MM.1S (cell line): ENCODE data around the gene SGPL1.
"Not testable (repeated sequence)": the region's sequence is repeated elsewhere in the genome, so short reads cannot be mapped to it uniquely, and the experiment has no call there.

ENCODE experiments used
- DNase-seq: peaks from one replicate; pipeline ENCODE4 v3.0.0-alpha.2; 2015
- H2AFZ ChIP-seq: fragments of 300-600 bp; sonication (generic); 2 replicates; pipeline ENCODE4 v1.6.0; 2016; ENCODE audit warnings: antibody characterized with exemption, low read length
- H3F3A ChIP-seq: fragments of 300-600 bp; sonication (generic); 2 replicates; pipeline ENCODE4 v1.6.1; 2016; ENCODE audit warnings: mild to moderate bottlenecking, antibody characterized with exemption, low read length, moderate library complexity, mixed read lengths; ENCODE audit not compliant: insufficient read depth
- H3K27ac ChIP-seq: fragments of 300-600 bp; sonication (generic); 2 replicates; pipeline ENCODE4 v1.5.1; 2016; ENCODE audit warnings: mild to moderate bottlenecking, low read length
- H3K27me3 ChIP-seq: fragments of 300-600 bp; sonication (generic); replicated peaks from 2 replicates; pipeline ENCODE4 v1.6.0; 2016; ENCODE audit warnings: low read length; ENCODE audit not compliant: insufficient read depth
- H3K36me3 ChIP-seq: fragments of 300-600 bp; sonication (generic); replicated peaks from 2 replicates; pipeline ENCODE4 v1.6.1; 2016; ENCODE audit warnings: mild to moderate bottlenecking, low read length, mixed read lengths; ENCODE audit not compliant: insufficient read depth
- H3K4me1 ChIP-seq: fragments of 300-600 bp; sonication (generic); 2 replicates; pipeline ENCODE4 v1.6.1; 2016; ENCODE audit warnings: low read length, mixed read lengths
- H3K4me2 ChIP-seq: fragments of 300-600 bp; sonication (generic); 2 replicates; pipeline ENCODE4 v1.6.0; 2016; ENCODE audit warnings: low read depth, low read length
- H3K4me3 ChIP-seq: fragments of 300-600 bp; sonication (generic); 2 replicates; pipeline ENCODE4 v1.5.1; 2016; ENCODE audit warnings: low read length, mixed read lengths
- H3K79me2 ChIP-seq: fragments of 300-600 bp; sonication (generic); 2 replicates; pipeline ENCODE4 v1.6.1; 2016; ENCODE audit warnings: mixed run types, low read length, mixed read lengths
- H3K9ac ChIP-seq: fragments of 300-600 bp; sonication (generic); 2 replicates; pipeline ENCODE4 v1.6.1; 2016; ENCODE audit warnings: low read length, mixed read lengths
- H3K9me2 ChIP-seq: fragments of 300-600 bp; sonication (generic); replicated peaks from 2 replicates; pipeline ENCODE4 v1.6.1; 2016; ENCODE audit warnings: mild to moderate bottlenecking, low read length, mixed read lengths; ENCODE audit not compliant: insufficient read depth
- H3K9me3 ChIP-seq: fragments of 300-600 bp; sonication (generic); replicated peaks from 2 replicates; pipeline ENCODE4 v1.6.1; 2016; ENCODE audit warnings: mild to moderate bottlenecking, low read length, mixed read lengths; ENCODE audit not compliant: insufficient read depth
- H4K20me1 ChIP-seq: fragments of 300-600 bp; sonication (generic); 2 replicates; pipeline ENCODE4 v1.6.1; 2016; ENCODE audit warnings: mild to moderate bottlenecking, low read length, moderate library complexity, mixed read lengths; ENCODE audit not compliant: insufficient read depth
- EZH2 ChIP-seq: fragments of 300-600 bp; sonication (generic); optimal IDR thresholded peaks from 2 replicates; pipeline ENCODE3; 2017; ENCODE audit warnings: low read depth, mild to moderate bottlenecking, antibody characterized with exemption, low read length, mixed read lengths
- EZH2phosphoT487 ChIP-seq: fragments of 300-600 bp; sonication (generic); IDR thresholded peaks from 2 replicates; pipeline ENCODE4 v1.6.1; 2018; ENCODE audit warnings: antibody characterized with exemption, low read length
- TF ChIP-seq, protein P1 (sequence below): fragments of 300-600 bp; sonication (generic); IDR thresholded peaks from 2 replicates; pipeline ENCODE4 v1.5.1; 2016; ENCODE audit warnings: antibody characterized with exemption, low read length, mixed read lengths

SGPL1 gene, protein sequence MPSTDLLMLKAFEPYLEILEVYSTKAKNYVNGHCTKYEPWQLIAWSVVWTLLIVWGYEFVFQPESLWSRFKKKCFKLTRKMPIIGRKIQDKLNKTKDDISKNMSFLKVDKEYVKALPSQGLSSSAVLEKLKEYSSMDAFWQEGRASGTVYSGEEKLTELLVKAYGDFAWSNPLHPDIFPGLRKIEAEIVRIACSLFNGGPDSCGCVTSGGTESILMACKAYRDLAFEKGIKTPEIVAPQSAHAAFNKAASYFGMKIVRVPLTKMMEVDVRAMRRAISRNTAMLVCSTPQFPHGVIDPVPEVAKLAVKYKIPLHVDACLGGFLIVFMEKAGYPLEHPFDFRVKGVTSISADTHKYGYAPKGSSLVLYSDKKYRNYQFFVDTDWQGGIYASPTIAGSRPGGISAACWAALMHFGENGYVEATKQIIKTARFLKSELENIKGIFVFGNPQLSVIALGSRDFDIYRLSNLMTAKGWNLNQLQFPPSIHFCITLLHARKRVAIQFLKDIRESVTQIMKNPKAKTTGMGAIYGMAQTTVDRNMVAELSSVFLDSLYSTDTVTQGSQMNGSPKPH

GRCh38 chr10:70815504-70816219 lies at the start of gene SGPL1:
TSS of gene SGPL1 (plus strand) at chr10:70815948. CDS start at chr10:70816854, 906 bp downstream.
- peak within 1 kb of the TSS; percentile 81 for H3K4me2 ChIP-seq
- H3K27ac ChIP-seq: no peak within 1 kb of the TSS
- H3K27me3 ChIP-seq: no peaks in the 10 kb centered on the region
- peak within 1 kb of the TSS; percentile 80 for H3K4me3 ChIP-seq
- H3K9ac ChIP-seq: peak within 1 kb of the TSS; percentile 50; the same call in 1 of the 2 replicates
- no peaks in the 10 kb centered on the region for H3K4me1 ChIP-seq
- H3K9me3 ChIP-seq: no peaks in the 10 kb centered on the region
- peak within 1 kb of the TSS; percentile 86 for H2AFZ ChIP-seq
- no peaks in the 10 kb centered on the region for H3K9me2 ChIP-seq
- no peak for TF ChIP-seq EZH2
- TF ChIP-seq, protein P1, sequence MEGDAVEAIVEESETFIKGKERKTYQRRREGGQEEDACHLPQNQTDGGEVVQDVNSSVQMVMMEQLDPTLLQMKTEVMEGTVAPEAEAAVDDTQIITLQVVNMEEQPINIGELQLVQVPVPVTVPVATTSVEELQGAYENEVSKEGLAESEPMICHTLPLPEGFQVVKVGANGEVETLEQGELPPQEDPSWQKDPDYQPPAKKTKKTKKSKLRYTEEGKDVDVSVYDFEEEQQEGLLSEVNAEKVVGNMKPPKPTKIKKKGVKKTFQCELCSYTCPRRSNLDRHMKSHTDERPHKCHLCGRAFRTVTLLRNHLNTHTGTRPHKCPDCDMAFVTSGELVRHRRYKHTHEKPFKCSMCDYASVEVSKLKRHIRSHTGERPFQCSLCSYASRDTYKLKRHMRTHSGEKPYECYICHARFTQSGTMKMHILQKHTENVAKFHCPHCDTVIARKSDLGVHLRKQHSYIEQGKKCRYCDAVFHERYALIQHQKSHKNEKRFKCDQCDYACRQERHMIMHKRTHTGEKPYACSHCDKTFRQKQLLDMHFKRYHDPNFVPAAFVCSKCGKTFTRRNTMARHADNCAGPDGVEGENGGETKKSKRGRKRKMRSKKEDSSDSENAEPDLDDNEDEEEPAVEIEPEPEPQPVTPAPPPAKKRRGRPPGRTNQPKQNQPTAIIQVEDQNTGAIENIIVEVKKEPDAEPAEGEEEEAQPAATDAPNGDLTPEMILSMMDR: peak; percentile 80
- H3K36me3 ChIP-seq: no peaks in the 10 kb centered on the region
- DNase-seq: peak; percentile 82
- H3F3A ChIP-seq: no peaks in the 10 kb centered on the region
- no peaks in the 10 kb centered on the region for H4K20me1 ChIP-seq
- H3K79me2 ChIP-seq: no peaks in the 10 kb centered on the region

DNA sequence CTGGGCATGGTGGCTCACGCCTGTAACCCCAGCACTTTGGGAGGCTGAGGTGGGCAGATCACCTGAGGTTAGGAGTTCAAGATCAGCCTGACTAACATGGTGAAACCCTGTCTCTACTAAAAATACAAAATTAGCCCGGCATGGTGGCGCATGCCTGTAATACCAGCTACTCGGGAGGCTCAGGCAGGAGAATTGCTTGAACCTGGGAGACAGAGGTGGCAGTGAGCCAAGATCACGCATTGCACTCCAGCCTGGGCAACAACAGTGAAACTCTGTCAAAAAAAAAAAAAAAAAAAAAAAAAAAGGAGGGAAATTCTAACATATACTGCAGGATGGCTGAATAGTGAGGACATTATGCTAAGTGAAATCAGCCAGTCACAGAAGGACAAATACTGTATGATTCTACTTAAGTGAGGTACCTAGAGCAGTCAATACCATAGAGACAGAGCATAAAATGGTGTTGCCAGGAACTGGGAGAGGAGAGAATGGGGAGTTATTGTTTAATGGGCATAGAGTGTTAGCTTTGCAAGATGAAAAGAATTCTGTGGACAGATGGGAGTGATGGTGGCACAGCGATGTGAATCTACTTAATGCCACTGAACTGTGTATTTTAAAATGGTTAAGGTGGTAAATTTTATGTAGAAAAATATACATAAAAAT lies 47.6 kb upstream of the SGPL1 start:
- not testable (repeated sequence) for H3K4me1 ChIP-seq, H3K79me2 ChIP-seq, H3K9me2 ChIP-seq, H4K20me1 ChIP-seq, DNase-seq, H3K9ac ChIP-seq, H3K4me2 ChIP-seq, H3F3A ChIP-seq, H3K27ac ChIP-seq, H3K9me3 ChIP-seq, H3K4me3 ChIP-seq, H3K36me3 ChIP-seq, H3K27me3 ChIP-seq, H2AFZ ChIP-seq

DNA sequence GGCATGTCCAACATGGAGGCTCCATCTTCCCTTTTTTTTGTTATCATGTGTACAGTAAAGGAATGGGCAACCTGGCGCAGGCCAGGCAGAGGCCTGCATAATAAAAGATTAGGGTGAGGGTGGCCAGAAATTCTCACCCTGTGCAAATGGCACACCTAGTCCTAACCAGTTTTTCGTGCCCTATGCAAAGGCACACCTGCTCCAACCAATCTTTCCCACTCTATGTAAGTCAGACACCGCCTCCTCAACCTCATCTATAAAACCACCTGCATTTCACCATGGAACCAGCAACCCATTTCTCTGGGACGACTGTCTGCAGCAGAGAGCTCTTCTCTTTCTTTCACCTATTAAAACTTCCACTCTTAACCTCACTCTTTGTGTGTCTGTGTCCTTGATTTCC lies 46.6 kb upstream of the SGPL1 start:
- Histone ChIP-seq H3K4me2 (no peak overlapping the region), H3K4me1 (no peaks in the 10 kb centered on the region), H3K79me2 (no peaks in the 10 kb centered on the region), H3K36me3 (no peaks in the 10 kb centered on the region), H3K27ac (no peak overlapping the region), H4K20me1 (no peaks in the 10 kb centered on the region), H3F3A (no peaks in the 10 kb centered on the region), H3K27me3 (no peaks in the 10 kb centered on the region), H2AFZ (no peak overlapping the region), H3K9me3 (no peaks in the 10 kb centered on the region), H3K9me2 (no peaks in the 10 kb centered on the region), H3K9ac (no peak overlapping the region), H3K4me3 (no peak overlapping the region)
- DNase-seq: no peak
- no peak for TF ChIP-seq EZH2
- TF ChIP-seq EZH2phosphoT487: no peak
- TF ChIP-seq, protein P1: no peak
